Measurements from ENCODE around the gene KLF12.

DNA sequence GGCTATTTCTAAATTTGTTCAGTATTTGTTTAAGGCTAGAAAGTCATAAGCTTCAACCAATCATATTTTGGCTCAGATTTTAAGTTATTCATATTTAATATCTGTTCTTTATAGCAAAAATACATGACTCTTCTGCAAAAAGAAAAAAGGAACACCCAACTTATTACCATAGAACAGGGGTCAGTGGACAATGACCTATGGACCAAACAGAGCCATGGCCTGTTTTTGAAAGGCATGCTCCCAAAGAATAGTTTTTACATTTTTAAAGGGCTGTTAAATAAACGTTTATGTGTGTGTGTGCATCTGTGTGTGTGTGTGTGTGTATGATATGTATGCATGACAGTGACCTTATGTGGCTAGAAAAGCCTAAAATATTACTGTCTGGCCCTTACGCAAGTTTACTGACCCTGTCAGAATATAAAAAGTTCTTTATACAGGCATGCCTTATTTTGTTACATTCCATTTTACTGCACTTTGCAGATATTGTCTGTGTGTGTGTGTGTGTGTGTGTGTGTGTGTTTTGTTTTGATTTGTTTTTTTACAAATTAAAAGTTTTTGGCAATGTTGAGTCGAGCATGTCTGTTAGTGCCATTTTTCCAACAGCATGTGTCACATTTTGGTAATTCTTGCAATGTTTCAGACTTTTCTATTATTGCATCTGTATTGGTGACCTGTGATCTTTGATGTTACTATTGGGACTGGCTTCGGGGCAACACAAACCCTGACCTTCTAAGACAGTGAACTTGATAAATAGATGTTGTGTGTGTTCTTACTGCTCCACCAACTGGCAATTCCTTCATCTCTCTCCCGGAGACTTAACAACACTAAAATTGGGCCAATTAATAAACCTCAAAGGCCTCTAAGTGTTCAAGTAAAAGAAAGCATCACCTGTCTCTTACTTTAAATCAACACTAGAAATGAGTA is 22.0 kb downstream of the KLF12 start:
- TF ChIP-seq POLR2A (IDR thresholded peaks at IDR 0.05; ENCODE audit: low read length), result no peak
- TF ChIP-seq GATA1 (IDR thresholded peaks at IDR 0.05; ENCODE audit: low read depth, low read length), result no peak
